Spinal cord (tissue), 10 donors: Measurements from ENCODE around the gene RHOBTB1. TPM values are rescaled to one million over a fixed set of nuclear protein-coding genes. Genes with fewer than 3 reads are reported as not detected.

ENCODE experiments used
- DNase-seq, 6 donors: peaks; one replicate each; pipeline versions ENCODE4 v3.0.0 to v3.0.0-alpha.2; 2013 to 2015; ENCODE audit warnings: low spot score in 6 of 6, low read depth in 4 of 6
- H3K27ac ChIP-seq: one replicate; pipeline ENCODE4 v1.5.1; 2013; ENCODE audit warnings: low read depth, low read length, control low read depth
- H3K27me3 ChIP-seq: one replicate; pipeline ENCODE4 v1.6.1; 2013; ENCODE audit warnings: low read length; ENCODE audit not compliant: control insufficient read depth, insufficient read depth
- H3K36me3 ChIP-seq: one replicate; pipeline ENCODE4 v1.6.1; 2013; ENCODE audit warnings: low read length; ENCODE audit not compliant: control insufficient read depth, insufficient read depth
- H3K4me1 ChIP-seq: one replicate; pipeline ENCODE4 v1.6.1; 2013; ENCODE audit warnings: low read length; ENCODE audit not compliant: control insufficient read depth, insufficient read depth
- H3K4me3 ChIP-seq: one replicate; pipeline ENCODE4 v1.5.1; 2013; ENCODE audit warnings: low read depth, low read length, control low read depth
- H3K9me3 ChIP-seq: one replicate; pipeline ENCODE4 v1.6.1; 2013; ENCODE audit warnings: low read length; ENCODE audit not compliant: control insufficient read depth, insufficient read depth
- WGBS: methylation state at CpG from one replicate; pipeline ENCODE4 v1.1.5; 2013; ENCODE audit warnings: missing lambda C conversion rate; ENCODE audit not compliant: insufficient coverage; 5-methylcytosine and 5-hydroxymethylcytosine counted together
- polyA plus RNA-seq, 2 donors: library from polyadenylated mRNA; unstranded; fragments of 120-200 nt; gene quantifications; one replicate each; pipeline ENCODE4 v1.2.1, GENCODE V29; 2013; ENCODE audit not compliant: insufficient read length in 2 of 2
- total RNA-seq, 2 donors: library from RNA; depleted of rRNA in 1 of 2; stranded (reverse); fragments of 120-200 nt in 1 of 2; fragments of >200 nt in 1 of 2; gene quantifications; one replicate each; pipeline versions ENCODE4 v1.2.3 to v1.2.4, GENCODE V29; 2013 to 2014
- donor health status: healthy.

The RHOBTB1 gene
- total and polyA plus RNA-seq, 4 donors = 16.7 to 55.4 (median 19.0) TPM

DNA sequence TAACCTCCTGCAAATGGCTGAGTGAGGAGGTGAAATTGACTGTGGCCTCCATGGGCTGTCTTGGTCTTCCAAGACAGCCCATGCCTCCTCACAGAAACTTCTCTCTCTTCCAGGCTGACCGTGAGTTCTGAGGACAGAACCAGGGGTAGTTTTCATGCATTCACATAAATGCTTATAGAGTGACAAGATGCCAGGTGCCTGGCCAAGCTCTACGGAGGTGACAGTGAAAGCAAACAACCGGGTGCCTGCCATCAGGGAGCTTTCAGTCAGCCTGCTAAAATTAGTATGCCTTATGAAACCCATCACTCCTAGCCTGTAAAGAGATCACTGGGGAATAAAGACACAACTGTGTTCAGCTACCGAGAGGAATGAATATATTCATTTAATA, 919 bp upstream of the RHOBTB1 start:
- Histone ChIP-seq H3K4me1 (peaks cover 18% of the 10 kb centered on the region), H3K9me3 (no peaks in the 10 kb centered on the region), H3K36me3 (no peaks in the 10 kb centered on the region), H3K27ac (peak overlapping the region; percentile 98), H3K27me3 (no peaks in the 10 kb centered on the region), H3K4me3 (peak overlapping the region; percentile 94)
- WGBS = 20% methylated on average over 2 of the region's 4 CpGs
- DNase-seq = no peak

- peak; percentile 64 to 93 (median 75) for DNase-seq
- no peaks in the 10 kb centered on the region for H3K27me3 ChIP-seq
- WGBS = 0% methylated on average over 41 of the region's 44 CpGs
- H3K4me1 ChIP-seq = peaks cover 18% of the 10 kb centered on the region
- no peaks in the 10 kb centered on the region for H3K36me3 ChIP-seq
- H3K9me3 ChIP-seq = no peaks in the 10 kb centered on the region
- H3K4me3 ChIP-seq = peak overlapping the region; percentile 94
- H3K27ac ChIP-seq = peak overlapping the region; percentile 98
Measured at GRCh38 chr10:60943316-60944057, 498 bp downstream of the RHOBTB1 start.

DNA sequence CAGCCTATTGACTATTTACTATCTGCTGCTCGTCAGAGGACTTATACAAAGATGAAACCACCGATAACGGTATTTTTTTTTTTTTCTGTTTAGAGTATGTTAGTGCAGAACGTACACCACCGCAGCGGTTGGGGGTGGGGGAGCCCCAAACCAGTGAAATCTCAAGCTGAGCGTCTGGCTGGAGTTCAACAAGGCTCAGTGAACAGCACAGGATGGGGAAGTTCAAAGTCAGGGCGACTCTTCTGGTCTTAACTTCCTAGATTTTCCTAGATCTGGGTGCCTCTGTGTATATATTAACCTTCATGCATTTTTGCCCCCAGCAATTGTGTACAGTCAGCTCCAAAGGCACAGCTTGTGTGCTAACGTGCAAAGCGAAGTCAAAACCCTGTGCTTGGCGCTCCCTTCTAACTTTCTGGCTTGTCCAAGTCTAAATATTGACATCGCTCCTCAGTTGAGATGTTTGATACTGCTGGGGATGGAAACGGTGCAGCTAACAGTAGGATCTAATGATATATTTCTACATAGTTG, 1.1 kb downstream of the RHOBTB1 start:
- WGBS = 0% methylated on average over 3 of the region's 13 CpGs
- H3K4me1 ChIP-seq = peaks cover 18% of the 10 kb centered on the region

DNA sequence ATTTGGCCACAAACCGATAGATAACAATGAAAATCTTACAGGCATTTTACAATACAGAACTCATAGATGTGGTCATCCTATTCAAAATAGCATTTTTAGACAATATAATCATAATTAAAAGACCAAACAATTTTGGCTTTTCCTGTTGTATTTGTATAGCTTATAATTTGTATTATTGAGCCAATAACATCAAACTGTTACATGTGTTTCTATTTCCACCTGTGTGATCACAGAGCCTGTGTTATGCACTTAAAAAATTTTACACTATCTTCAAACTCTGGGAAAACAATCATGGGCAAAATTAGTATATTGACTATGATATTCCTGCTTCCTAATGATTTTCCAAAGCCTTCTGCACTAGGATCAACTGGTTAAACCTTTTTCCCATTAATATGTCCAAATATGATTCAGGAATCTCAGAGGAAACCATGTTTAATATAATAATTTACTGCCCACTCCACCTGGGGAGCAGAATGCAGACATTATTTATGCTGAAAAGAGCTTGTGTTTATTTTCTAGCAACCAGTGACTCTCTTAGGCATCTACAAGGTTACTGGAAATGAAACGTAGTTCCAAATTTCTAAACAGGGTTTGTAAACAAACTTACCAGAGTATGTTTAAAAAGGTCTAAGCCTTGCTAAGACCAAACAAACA, 1.7 kb downstream of the RHOBTB1 start:
- peaks cover 18% of the 10 kb centered on the region for H3K4me1 ChIP-seq
- no peak for DNase-seq
- peak overlapping the region; percentile 98 for H3K27ac ChIP-seq
- H3K4me3 ChIP-seq = peak overlapping the region; percentile 94
- H3K36me3 ChIP-seq = no peaks in the 10 kb centered on the region
- 50% methylated on average over 1 of the region's 2 CpGs for WGBS
- H3K27me3 ChIP-seq = no peaks in the 10 kb centered on the region
- H3K9me3 ChIP-seq = no peaks in the 10 kb centered on the region

More for the DNA sequence above, 1.1 kb downstream of the RHOBTB1 start:
- Histone ChIP-seq H3K27ac (peak overlapping the region; percentile 98), H3K36me3 (no peaks in the 10 kb centered on the region), H3K4me3 (peak overlapping the region; percentile 94), H3K27me3 (no peaks in the 10 kb centered on the region), H3K9me3 (no peaks in the 10 kb centered on the region)
- peak; percentile 15 to 80 (median 31) for DNase-seq

DNA sequence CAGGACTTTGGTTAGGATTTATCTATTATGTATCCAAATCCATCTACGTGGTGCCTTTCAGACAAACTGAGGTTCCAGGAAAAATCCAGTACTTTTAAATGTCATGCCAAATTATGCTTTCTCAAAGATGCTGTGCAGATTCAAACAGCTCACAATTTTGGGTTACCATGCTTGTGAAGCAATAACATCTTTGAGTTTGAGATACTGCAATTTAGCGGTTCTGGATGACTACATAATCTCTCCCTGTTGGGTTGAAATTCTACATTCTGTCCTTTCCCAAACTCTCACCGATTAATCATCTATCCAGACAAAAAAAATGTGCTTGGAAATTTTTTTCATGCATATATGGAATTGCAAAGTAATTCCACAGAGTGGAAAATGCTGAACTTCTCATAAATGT, 3.5 kb downstream of the RHOBTB1 start:
- Histone ChIP-seq H3K36me3 (no peaks in the 10 kb centered on the region), H3K4me1 (peaks cover 18% of the 10 kb centered on the region), H3K27me3 (no peaks in the 10 kb centered on the region), H3K9me3 (no peaks in the 10 kb centered on the region), H3K27ac (no peak overlapping the region), H3K4me3 (no peak overlapping the region)
- DNase-seq = no peak
- no CpG with 5 or more reads among the region's 3 CpGs for WGBS

GRCh38 chr10:60937784-60938654, 6.0 kb downstream of the RHOBTB1 start:
- Histone ChIP-seq H3K27me3 (no peaks in the 10 kb centered on the region), H3K4me3 (no peak overlapping the region), H3K36me3 (no peaks in the 10 kb centered on the region), H3K9me3 (no peaks in the 10 kb centered on the region), H3K4me1 (peaks cover 5% of the 10 kb centered on the region), H3K27ac (no peak overlapping the region)
- 100% methylated on average over 2 of the region's 5 CpGs for WGBS
- no peak for DNase-seq

DNA sequence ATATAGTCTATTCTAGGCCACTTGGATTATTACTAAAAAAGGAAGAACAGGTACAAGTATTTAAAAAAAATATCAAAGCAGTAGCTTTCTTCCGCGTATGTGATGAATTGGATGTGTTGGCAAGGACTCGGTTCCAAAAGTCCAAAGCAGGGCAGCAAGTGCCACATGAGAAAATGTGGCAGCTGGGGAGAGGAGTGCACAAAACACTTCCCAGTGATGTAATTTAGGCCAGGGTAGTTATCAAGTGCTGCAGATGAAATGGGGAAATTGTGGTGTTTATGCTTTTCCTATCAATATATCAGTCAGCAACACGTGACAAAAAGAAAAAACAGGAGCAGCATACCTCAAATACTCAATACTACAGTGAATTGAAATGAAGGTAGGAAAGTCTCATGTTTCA, 7.0 kb downstream of the RHOBTB1 start:
- DNase-seq = no peak
- Histone ChIP-seq H3K9me3 (no peaks in the 10 kb centered on the region), H3K27me3 (no peaks in the 10 kb centered on the region), H3K4me1 (no peaks in the 10 kb centered on the region), H3K4me3 (no peak overlapping the region), H3K27ac (no peak overlapping the region), H3K36me3 (no peaks in the 10 kb centered on the region)
- 93% methylated on average over 3 of the region's 4 CpGs for WGBS

DNA sequence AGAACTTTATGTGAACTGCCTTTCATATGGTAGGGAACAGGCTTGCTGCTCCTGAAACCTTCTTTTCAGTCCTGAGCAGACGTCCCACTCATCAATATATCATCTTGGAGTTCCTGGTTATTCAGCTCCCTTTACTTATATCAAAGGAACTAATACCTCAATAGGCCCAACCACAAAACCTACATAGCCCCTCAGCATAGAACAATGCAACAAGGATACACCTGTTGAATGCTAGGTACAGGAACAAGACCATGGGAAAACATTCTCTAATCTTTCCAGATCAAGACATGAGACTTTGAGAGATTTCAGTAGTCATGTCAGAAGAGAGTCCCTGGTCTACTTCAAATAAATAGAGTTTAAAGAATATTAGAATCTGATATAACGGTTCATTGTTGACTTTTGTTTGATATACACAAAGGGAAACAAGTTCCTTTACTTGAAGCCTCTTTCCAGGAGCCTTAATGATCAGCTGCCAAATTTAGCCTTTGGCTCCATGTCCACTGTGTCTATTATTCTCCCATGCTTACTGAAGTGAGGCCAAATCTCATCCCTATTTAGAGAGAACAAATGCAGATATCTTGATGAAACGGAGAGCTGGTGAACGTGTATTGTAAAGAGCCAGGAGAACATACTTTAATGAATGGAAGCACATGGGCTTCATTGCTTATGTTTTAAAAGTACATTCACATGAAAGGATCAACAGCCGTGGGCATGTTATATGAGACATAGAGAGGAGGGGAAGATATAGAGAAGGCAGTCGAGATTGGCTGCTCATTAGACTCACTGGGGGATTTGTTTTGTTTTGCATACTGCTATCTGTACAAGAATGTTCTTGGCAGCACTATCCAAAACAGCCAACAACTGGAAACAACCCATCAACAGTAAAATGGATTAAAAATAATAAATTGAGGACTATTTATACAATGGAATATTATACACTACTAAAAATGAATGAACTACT, 9.5 kb downstream of the RHOBTB1 start:
- no peak overlapping the region for H3K27ac ChIP-seq

More for the DNA sequence above, 9.5 kb downstream of the RHOBTB1 start:
- Histone ChIP-seq H3K4me1 (no peaks in the 10 kb centered on the region), H3K36me3 (no peaks in the 10 kb centered on the region), H3K27me3 (no peaks in the 10 kb centered on the region), H3K4me3 (no peak overlapping the region), H3K9me3 (no peaks in the 10 kb centered on the region)
- peak in 1 of 6 donors; percentile 40 for DNase-seq
- WGBS = 72% methylated on average over 2 of the region's 6 CpGs
